Measurements from ENCODE around the gene GLTP.

- no peak for TF ChIP-seq CTCF (conservative IDR thresholded peaks at IDR 0.05; ENCODE audit: low read length)
- no peak for TF ChIP-seq EZH2phosphoT487 (IDR thresholded peaks at IDR 0.05; ENCODE audit: borderline replicate concordance)
Observed at GRCh38 chr12:109861689-109862314, 18.5 kb downstream of the GLTP start.
